HG03442 (cell line): Measurements from ENCODE around the gene NAV2.
A peak's percentile ranks its signal among the peaks of the same experiment; 100 is the strongest.
"Not testable (repeated sequence)": the region's sequence is repeated elsewhere in the genome, so short reads cannot be mapped to it uniquely, and the experiment has no call there.

Experiments
- ATAC-seq: cut with Tn5 transposase; IDR thresholded peaks from one replicate; pipeline ENCODE4 v1.9.1; 2021; ENCODE audit warnings: mild to moderate bottlenecking, moderate library complexity; ENCODE audit not compliant: unreplicated experiment

Gene NAV2

GRCh38 chr11:19882356-19882755 is 169.7 kb downstream of the NAV2 start:
- no peak for ATAC-seq

GRCh38 chr11:19886498-19886897 is 173.9 kb downstream of the NAV2 start:
- no peak for ATAC-seq

GRCh38 chr11:19887842-19888241 is 175.2 kb downstream of the NAV2 start:
- ATAC-seq: no peak

- no peak for ATAC-seq
Observed at GRCh38 chr11:19889531-19889930, 176.9 kb downstream of the NAV2 start.

- ATAC-seq: no peak
Observed at GRCh38 chr11:19890308-19890707, 177.7 kb downstream of the NAV2 start.

GRCh38 chr11:19891022-19891421 is 178.4 kb downstream of the NAV2 start:
- no peak for ATAC-seq

- ATAC-seq: no peak
Observed at GRCh38 chr11:19892387-19892786, 179.8 kb downstream of the NAV2 start.

GRCh38 chr11:19892876-19893275 is 180.2 kb downstream of the NAV2 start:
- no peak for ATAC-seq

GRCh38 chr11:19894404-19894803 is 181.8 kb downstream of the NAV2 start:
- no peak for ATAC-seq

GRCh38 chr11:19895037-19895436 is 182.4 kb downstream of the NAV2 start:
- not testable (repeated sequence) for ATAC-seq

- no peak for ATAC-seq
Observed at GRCh38 chr11:19895776-19896175, 183.1 kb downstream of the NAV2 start.

GRCh38 chr11:19903620-19904069 is 191.0 kb downstream of the NAV2 start:
- ATAC-seq: peak; percentile 51

GRCh38 chr11:19905280-19905853 is 192.7 kb downstream of the NAV2 start:
- ATAC-seq: no peak

- no peak for ATAC-seq
Observed at GRCh38 chr11:19906126-19906525, 193.5 kb downstream of the NAV2 start.

GRCh38 chr11:19907008-19907579 is 194.5 kb downstream of the NAV2 start:
- ATAC-seq: peak; percentile 76

GRCh38 chr11:19907839-19908238 is 195.2 kb downstream of the NAV2 start:
- ATAC-seq: no peak

GRCh38 chr11:19910931-19911330 is 198.3 kb downstream of the NAV2 start:
- no peak for ATAC-seq

- no peak for ATAC-seq
Observed at GRCh38 chr11:19912115-19912957, 199.7 kb downstream of the NAV2 start.

- no peak for ATAC-seq
Observed at GRCh38 chr11:19912958-19913892, 200.6 kb downstream of the NAV2 start.

GRCh38 chr11:19913893-19914249 is 201.2 kb downstream of the NAV2 start:
- no peak for ATAC-seq

- no peak for ATAC-seq
Observed at GRCh38 chr11:19915808-19916207, 203.2 kb downstream of the NAV2 start.
